Gastrocnemius medialis (tissue), 4 donors: ENCODE measurements around the gene LYRM7.

Experiments used
- POLR2A ChIP-seq, 2 donors: fragments of 450-650 bp; IDR thresholded peaks; one replicate each; pipeline ENCODE4 v1.6.1; 2017; ENCODE audit warnings: antibody characterized with exemption in 2 of 2, mild to moderate bottlenecking in 2 of 2, moderate library complexity in 2 of 2
- TF ChIP-seq, protein P1 (sequence below), 5 experiments: fragments of 450-650 bp in 3 of 5; fragments of 200-600 bp in 2 of 5; sonication (generic) in 2 of 5; IDR thresholded peaks in 4 of 5; conservative IDR thresholded peaks in 1 of 5; 1 replicate in 4 of 5; 2 replicates in 1 of 5; pipeline ENCODE4 v1.5.1; 2016 to 2019; ENCODE audit warnings: antibody characterized with exemption in 5 of 5, mild to moderate bottlenecking in 3 of 5, moderate library complexity in 3 of 5

DNA sequence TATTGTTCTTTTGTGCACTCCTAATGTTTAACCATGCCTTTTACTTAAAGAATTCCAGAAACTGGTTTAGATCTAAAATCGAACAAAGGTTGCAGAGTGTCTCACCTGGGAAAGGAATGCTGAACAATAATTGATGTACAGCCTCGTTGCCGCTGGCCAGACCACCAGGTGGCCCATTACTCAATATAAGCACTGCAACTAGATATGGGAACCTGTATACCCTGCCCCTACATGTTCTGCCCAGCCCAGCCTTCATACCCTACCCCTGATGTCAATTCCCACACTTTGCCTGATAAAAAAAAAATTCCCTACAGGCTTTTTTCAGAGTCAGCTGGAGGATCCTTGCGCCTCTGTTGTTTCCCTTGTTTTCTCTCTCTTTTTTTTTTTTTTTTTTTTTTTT lies 19.5 kb upstream of the LYRM7 start:
- TF ChIP-seq, protein P1, sequence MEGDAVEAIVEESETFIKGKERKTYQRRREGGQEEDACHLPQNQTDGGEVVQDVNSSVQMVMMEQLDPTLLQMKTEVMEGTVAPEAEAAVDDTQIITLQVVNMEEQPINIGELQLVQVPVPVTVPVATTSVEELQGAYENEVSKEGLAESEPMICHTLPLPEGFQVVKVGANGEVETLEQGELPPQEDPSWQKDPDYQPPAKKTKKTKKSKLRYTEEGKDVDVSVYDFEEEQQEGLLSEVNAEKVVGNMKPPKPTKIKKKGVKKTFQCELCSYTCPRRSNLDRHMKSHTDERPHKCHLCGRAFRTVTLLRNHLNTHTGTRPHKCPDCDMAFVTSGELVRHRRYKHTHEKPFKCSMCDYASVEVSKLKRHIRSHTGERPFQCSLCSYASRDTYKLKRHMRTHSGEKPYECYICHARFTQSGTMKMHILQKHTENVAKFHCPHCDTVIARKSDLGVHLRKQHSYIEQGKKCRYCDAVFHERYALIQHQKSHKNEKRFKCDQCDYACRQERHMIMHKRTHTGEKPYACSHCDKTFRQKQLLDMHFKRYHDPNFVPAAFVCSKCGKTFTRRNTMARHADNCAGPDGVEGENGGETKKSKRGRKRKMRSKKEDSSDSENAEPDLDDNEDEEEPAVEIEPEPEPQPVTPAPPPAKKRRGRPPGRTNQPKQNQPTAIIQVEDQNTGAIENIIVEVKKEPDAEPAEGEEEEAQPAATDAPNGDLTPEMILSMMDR (IDR thresholded peaks at IDR 0.05 in 4 of 5, conservative IDR thresholded peaks at IDR 0.05 in 1 of 5), result no peak
- no peak for TF ChIP-seq POLR2A (IDR thresholded peaks at IDR 0.05)
